NCI-H524 (cell line): Measurements from ENCODE around the gene CAMTA1.
A peak's percentile ranks its signal among the peaks of the same experiment; 100 is the strongest.

Experiments
- DNase-seq, 2 experiments: peaks; one replicate each; lab custom pipeline; 2025; lab: John Stamatoyannopoulos, UW

The CAMTA1 gene

GRCh38 chr1:7640350-7640749, 855.1 kb downstream of the CAMTA1 start:
- no peak for DNase-seq

- no peak for DNase-seq
These were observed 855.8 kb downstream of the CAMTA1 start for GRCh38 chr1:7640920-7641585.

GRCh38 chr1:7641587-7642417, 856.5 kb downstream of the CAMTA1 start:
- DNase-seq = no peak

- DNase-seq = no peak
These were observed 857.1 kb downstream of the CAMTA1 start for GRCh38 chr1:7642418-7642704.

GRCh38 chr1:7642781-7643529, 857.7 kb downstream of the CAMTA1 start:
- peak in 1 of 2 experiments; percentile 20 for DNase-seq

- no peak for DNase-seq
These were observed 858.3 kb downstream of the CAMTA1 start for GRCh38 chr1:7643530-7643929.

- DNase-seq = no peak
These were observed 858.8 kb downstream of the CAMTA1 start for GRCh38 chr1:7644086-7644485.

GRCh38 chr1:7644961-7645750, 859.9 kb downstream of the CAMTA1 start:
- DNase-seq = peak; percentile 81 to 94

- DNase-seq = no peak
These were observed 860.4 kb downstream of the CAMTA1 start for GRCh38 chr1:7645751-7646048.

- DNase-seq = no peak
These were observed 860.9 kb downstream of the CAMTA1 start for GRCh38 chr1:7646164-7646563.

GRCh38 chr1:7646981-7647901, 862.0 kb downstream of the CAMTA1 start:
- peak in 1 of 2 experiments; percentile 54 for DNase-seq

- peak in 1 of 2 experiments; percentile 43 for DNase-seq
These were observed 863.6 kb downstream of the CAMTA1 start for GRCh38 chr1:7648761-7649384.

GRCh38 chr1:7650801-7651200, 865.5 kb downstream of the CAMTA1 start:
- no peak for DNase-seq

- no peak for DNase-seq
These were observed 865.9 kb downstream of the CAMTA1 start for GRCh38 chr1:7651203-7651602.

GRCh38 chr1:7652061-7652460, 866.8 kb downstream of the CAMTA1 start:
- no peak for DNase-seq

GRCh38 chr1:7652515-7653098, 867.4 kb downstream of the CAMTA1 start:
- DNase-seq = no peak

GRCh38 chr1:7654725-7655124, 869.5 kb downstream of the CAMTA1 start:
- no peak for DNase-seq

GRCh38 chr1:7655354-7655753, 870.1 kb downstream of the CAMTA1 start:
- no peak for DNase-seq

- no peak for DNase-seq
These were observed 871.4 kb downstream of the CAMTA1 start for GRCh38 chr1:7656557-7657215.
